H1 (cell line): Measurements from ENCODE around the gene HOXB4. TPM values are rescaled to one million over a fixed set of nuclear protein-coding genes. Genes with fewer than 3 reads are reported as not detected.

Experiments
- CTCF ChIA-PET: fragments of 300-600 bp; sonication (Branson Sonifier 250); formaldehyde crosslinking; loops from one replicate; lab custom pipeline; 2021; ENCODE audit not compliant: partially characterized antibody; lab: Charles Lee
- POLR2A ChIA-PET: fragments of 300-600 bp; sonication (Branson Sonifier 250); formaldehyde crosslinking; loops from one replicate; lab custom pipeline; 2021; ENCODE audit warnings: inconsistent platforms; ENCODE audit not compliant: partially characterized antibody; lab: Charles Lee
- DNase-seq, 2 experiments: peaks; one replicate each; pipeline versions ENCODE4 v3.0.0 to v3.0.0-alpha.2; 2010 to 2022; ENCODE audit warnings: low spot score in 2 of 2, low read depth in 1 of 2, mixed read lengths in 1 of 2
- FAIRE-seq: peaks from 2 replicates; lab custom pipeline; 2011; peaks lifted over from hg19 to GRCh38; lab: Jason Lieb, UNC
- H2AFZ ChIP-seq: 2 replicates; pipeline ENCODE4 v1.8.1; 2012; ENCODE audit warnings: low read length, inconsistent platforms
- H2AK5ac ChIP-seq: 2 replicates; pipeline ENCODE4 v1.6.1; 2013; ENCODE audit warnings: low read depth, low read length
- H2BK120ac ChIP-seq: replicated peaks from 2 replicates; pipeline ENCODE3; 2013; ENCODE audit warnings: low read depth, low read length, inconsistent platforms
- H2BK12ac ChIP-seq: 2 replicates; pipeline ENCODE4 v1.6.1; 2013; ENCODE audit warnings: low read depth, low read length
- H2BK15ac ChIP-seq: 2 replicates; pipeline ENCODE4 v1.6.1; 2013; ENCODE audit warnings: low read length
- H2BK20ac ChIP-seq: 2 replicates; pipeline ENCODE4 v1.6.1; 2013; ENCODE audit warnings: low read length
- H2BK5ac ChIP-seq: 2 replicates; pipeline ENCODE4 v1.6.1; 2013; ENCODE audit warnings: low read depth, low read length
- H3K14ac ChIP-seq: 2 replicates; pipeline ENCODE4 v1.6.1; 2013; ENCODE audit warnings: inconsistent platforms; ENCODE audit not compliant: insufficient read length
- H3K18ac ChIP-seq: 2 replicates; pipeline ENCODE4 v1.6.1; 2013; ENCODE audit warnings: low read length; ENCODE audit errors: extremely low read depth
- H3K23ac ChIP-seq: 2 replicates; pipeline ENCODE4 v1.6.1; 2013; ENCODE audit warnings: inconsistent platforms; ENCODE audit not compliant: insufficient read length
- H3K23me2 ChIP-seq: 2 replicates; pipeline ENCODE4 v1.6.1; 2013; ENCODE audit warnings: low read depth, low read length
- H3K27ac ChIP-seq: 2 replicates; pipeline ENCODE4 v1.6.1; 2011; ENCODE audit warnings: low read depth, low read length, inconsistent platforms
- H3K27me3 ChIP-seq, 4 experiments: replicated peaks in 1 of 4; 1 replicate in 1 of 4; 2 replicates in 3 of 4; pipeline versions ENCODE4 v1.6.1 to v1.8.1; 2011 to 2013; ENCODE audit warnings: low read length in 3 of 4, mild to moderate bottlenecking in 3 of 4, inconsistent platforms in 2 of 4, mixed read lengths in 2 of 4, moderate library complexity in 1 of 4; ENCODE audit not compliant: control insufficient read depth in 3 of 4, insufficient read depth in 3 of 4; ENCODE audit errors: extremely low read depth in 1 of 4
- H3K36me3 ChIP-seq, 4 experiments: 2 replicates each; pipeline versions ENCODE4 v1.6.1 to v1.8.1; 2011 to 2013; ENCODE audit warnings: mild to moderate bottlenecking in 4 of 4, low read length in 3 of 4, moderate library complexity in 2 of 4, control low read depth in 1 of 4, inconsistent platforms in 1 of 4; ENCODE audit not compliant: insufficient read depth in 4 of 4, control insufficient read depth in 2 of 4
- H3K4ac ChIP-seq: replicated peaks from 2 replicates; pipeline ENCODE3; 2013; ENCODE audit warnings: low read length, low read depth, mixed read lengths, inconsistent platforms; ENCODE audit not compliant: insufficient read length
- H3K4me1 ChIP-seq, 4 experiments: replicated peaks in 1 of 4; 1 replicate in 1 of 4; 2 replicates in 3 of 4; pipeline versions ENCODE4 v1.6.1 to v1.8.1; 2011 to 2013; ENCODE audit warnings: low read length in 3 of 4, inconsistent platforms in 2 of 4, mixed read lengths in 1 of 4; ENCODE audit not compliant: insufficient read depth in 4 of 4, control insufficient read depth in 3 of 4
- H3K4me2 ChIP-seq, 2 experiments: 2 replicates each; pipeline versions ENCODE4 v1.6.1 to v1.8.1; 2011 to 2013; ENCODE audit warnings: low read depth in 2 of 2, low read length in 2 of 2, control low read depth in 1 of 2, inconsistent platforms in 1 of 2, mild to moderate bottlenecking in 1 of 2; ENCODE audit not compliant: insufficient read depth in 1 of 2
- H3K4me3 ChIP-seq, 4 experiments: fragments of 200-600, 300-600 bp in 1 of 4; sonication (generic), shearing (Covaris generic), sonication (Bioruptor Twin) in 1 of 4; 2 replicates each; pipeline versions ENCODE4 v1.5.1 to v1.8.1; 2011 to 2016; ENCODE audit warnings: low read length in 4 of 4, low read depth in 3 of 4, control low read depth in 2 of 4, inconsistent platforms in 2 of 4, mild to moderate bottlenecking in 2 of 4, mixed read lengths in 1 of 4, moderate library complexity in 1 of 4; ENCODE audit not compliant: insufficient read depth in 2 of 4; ENCODE audit errors: extremely low read depth in 1 of 4
- H3K56ac ChIP-seq: replicated peaks from 2 replicates; pipeline ENCODE3; 2013; ENCODE audit warnings: low read depth, mild to moderate bottlenecking, mixed read lengths, low read length, inconsistent platforms; ENCODE audit not compliant: insufficient read length
- H3K79me1 ChIP-seq: 2 replicates; pipeline ENCODE4 v1.6.1; 2013; ENCODE audit warnings: low read depth, low read length, control low read depth
- H3K79me2 ChIP-seq, 2 experiments: 2 replicates each; pipeline versions ENCODE4 v1.6.1 to v1.8.1; 2012 to 2013; ENCODE audit warnings: low read length in 2 of 2, mild to moderate bottlenecking in 2 of 2, inconsistent platforms in 1 of 2; ENCODE audit not compliant: insufficient read depth in 2 of 2, control insufficient read depth in 1 of 2
- H3K9ac ChIP-seq, 4 experiments: replicated peaks in 1 of 4; 1 replicate in 1 of 4; 2 replicates in 3 of 4; pipeline versions ENCODE4 v1.6.1 to v1.8.1; 2011 to 2013; ENCODE audit warnings: low read depth in 3 of 4, low read length in 3 of 4, control low read depth in 2 of 4, mild to moderate bottlenecking in 2 of 4, moderate library complexity in 2 of 4, inconsistent platforms in 1 of 4; ENCODE audit errors: extremely low read depth in 1 of 4
- H3K9me3 ChIP-seq, 2 experiments: 2 replicates each; pipeline versions ENCODE4 v1.6.1 to v1.8.1; 2012 to 2013; ENCODE audit warnings: mild to moderate bottlenecking in 2 of 2, moderate library complexity in 2 of 2, control low read depth in 1 of 2, inconsistent platforms in 1 of 2, low read depth in 1 of 2, low read length in 1 of 2, mixed read lengths in 1 of 2; ENCODE audit not compliant: insufficient read depth in 2 of 2
- H4K20me1 ChIP-seq, 2 experiments: replicated peaks in 1 of 2; 2 replicates each; pipeline versions ENCODE3 to v1.8.1; 2011 to 2013; ENCODE audit warnings: inconsistent platforms in 2 of 2, low read length in 2 of 2, mild to moderate bottlenecking in 1 of 2; ENCODE audit not compliant: insufficient read depth in 2 of 2, control insufficient read depth in 1 of 2
- H4K5ac ChIP-seq: 2 replicates; pipeline ENCODE4 v1.6.1; 2013; ENCODE audit warnings: low read length, low read depth, mixed read lengths, inconsistent platforms; ENCODE audit not compliant: insufficient read length
- H4K8ac ChIP-seq: 2 replicates; pipeline ENCODE4 v1.8.0; 2013; ENCODE audit warnings: mild to moderate bottlenecking, moderate library complexity, low read length, inconsistent platforms; ENCODE audit not compliant: insufficient read depth; ENCODE audit errors: extremely low read depth
- H4K91ac ChIP-seq: replicated peaks from 2 replicates; pipeline ENCODE3; 2013; ENCODE audit warnings: low read length, mixed read lengths, inconsistent platforms; ENCODE audit not compliant: insufficient read length
- BACH1 ChIP-seq: IDR thresholded peaks from 2 replicates; pipeline ENCODE4 v1.6.1; 2012; ENCODE audit warnings: low read length, improper control_type of control experiment
- CEBPB ChIP-seq: IDR thresholded peaks from 2 replicates; pipeline ENCODE4 v1.6.1; 2012; ENCODE audit warnings: low read depth, low read length
- GABPA ChIP-seq: IDR thresholded peaks from 2 replicates; pipeline ENCODE4 v1.6.1; 2011; ENCODE audit warnings: mild to moderate bottlenecking, low read length, moderate library complexity, borderline replicate concordance; ENCODE audit not compliant: insufficient read depth
- MAX ChIP-seq: IDR thresholded peaks from 2 replicates; pipeline ENCODE4 v1.6.1; 2012; ENCODE audit warnings: inconsistent platforms
- NANOG ChIP-seq: IDR thresholded peaks from 2 replicates; pipeline ENCODE4 v1.6.1; 2011; ENCODE audit warnings: low read length, low read depth, mild to moderate bottlenecking, inconsistent platforms; ENCODE audit not compliant: insufficient read depth, poor library complexity, severe bottlenecking
- POLR2A ChIP-seq, 2 experiments: IDR thresholded peaks; 1 replicate in 1 of 2; 2 replicates in 1 of 2; pipeline ENCODE4 v1.6.1; 2011; ENCODE audit warnings: low read depth in 2 of 2, low read length in 2 of 2, mild to moderate bottlenecking in 2 of 2; ENCODE audit errors: control extremely low read depth in 1 of 2
- RNF2 ChIP-seq: fragments of 200-900, 300-1000 bp; sonication (generic); IDR thresholded peaks from 2 replicates; pipeline ENCODE4 v1.7.1; 2016; ENCODE audit warnings: borderline replicate concordance, low read depth, mild to moderate bottlenecking, antibody characterized with exemption, low read length; ENCODE audit not compliant: poor library complexity, severe bottlenecking; ENCODE audit errors: missing control alignments
- SIN3A ChIP-seq, 2 experiments: IDR thresholded peaks in 1 of 2; conservative IDR thresholded peaks in 1 of 2; 2 replicates each; pipeline ENCODE4 v1.6.1; 2011 to 2012; ENCODE audit warnings: low read length in 2 of 2, improper control_type of control experiment in 1 of 2, low read depth in 1 of 2, mild to moderate bottlenecking in 1 of 2
- SIRT6 ChIP-seq: IDR thresholded peaks from one replicate; pipeline ENCODE4 v1.7.1; 2012; ENCODE audit warnings: low read length, inconsistent platforms
- SP1 ChIP-seq: IDR thresholded peaks from 2 replicates; pipeline ENCODE4 v1.6.1; 2011; ENCODE audit warnings: low read depth, low read length
- TAF1 ChIP-seq: IDR thresholded peaks from 2 replicates; pipeline ENCODE4 v1.6.1; 2011; ENCODE audit warnings: mild to moderate bottlenecking, low read depth, low read length
- TAF7 ChIP-seq: optimal IDR thresholded peaks from 2 replicates; pipeline ENCODE3; 2011; ENCODE audit warnings: low read depth, mild to moderate bottlenecking, inconsistent platforms, low read length, moderate library complexity, borderline replicate concordance
- TBP ChIP-seq: IDR thresholded peaks from 2 replicates; pipeline ENCODE4 v1.6.1; 2011; ENCODE audit warnings: low read depth, low read length, improper control_type of control experiment
- ZNF274 ChIP-seq: IDR thresholded peaks from 2 replicates; pipeline ENCODE4 v1.7.0; 2012; ENCODE audit warnings: low read length, borderline replicate concordance; ENCODE audit errors: extremely low read depth
- WGBS, 2 experiments: shearing (Covaris generic) in 1 of 2; methylation state at CpG; one replicate each; pipeline versions ENCODE4 v1.1.6 to v1.1.7; 2013 to 2015; ENCODE audit warnings: low lambda C conversion rate in 2 of 2, mixed read lengths in 2 of 2, inconsistent platforms in 1 of 2, low coverage in 1 of 2, missing lambda C conversion rate in 1 of 2; ENCODE audit not compliant: insufficient replicate concordance in 2 of 2, insufficient coverage in 1 of 2, insufficient read length in 1 of 2; ENCODE audit errors: extremely low coverage in 1 of 2, missing lambda C conversion rate in 1 of 2; 5-methylcytosine and 5-hydroxymethylcytosine counted together
- polyA plus RNA-seq, 7 experiments: library from polyadenylated mRNA; depleted of rRNA in 3 of 7; stranded (reverse) in 5 of 7; unstranded in 2 of 7; fragments of >200 nt in 5 of 7; fragments of 200-250 nt in 2 of 7; gene quantifications; 1 replicate in 5 of 7; 2 replicates in 1 of 7; 4 replicates in 1 of 7; pipeline versions ENCODE4 v1.2.1 to v1.2.3, GENCODE V29; 2011 to 2013; ENCODE audit warnings: missing spikeins in 2 of 7, mixed read lengths in 2 of 7
- total RNA-seq: library from RNA; stranded (reverse); fragmentation: NEBNext Ultra II Directional; extraction: Animal tissue kit (Norgen Biotek cat#: 25700); gene quantifications from 2 replicates; pipeline ENCODE4 v1.2.1, GENCODE V29; 2021

Gene HOXB4
- total and polyA plus RNA-seq, 2 of the 8 experiments (the other 6 are each of a cell fraction or from before 2014, with no cell fraction given), result not detected

DNA sequence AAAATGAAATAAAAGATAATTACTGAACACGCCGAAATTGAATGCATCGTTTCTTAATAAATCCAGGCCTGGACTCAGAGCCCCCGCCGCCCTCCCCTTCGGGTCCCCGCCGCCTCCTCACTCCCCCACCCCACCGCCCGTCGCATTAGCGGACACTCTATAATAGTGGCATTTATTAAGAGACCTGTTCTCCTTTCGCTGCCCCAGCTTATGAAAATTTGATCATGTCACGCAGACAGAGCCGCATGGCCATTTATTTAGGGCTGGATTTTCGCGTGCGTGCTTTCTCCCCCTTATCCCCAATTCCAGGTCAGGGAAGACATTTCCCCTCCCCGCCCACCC lies 27.0 kb downstream of the HOXB4 start:
- WGBS, 2 experiments, result 20% methylated on average over 7 of the region's 19 CpGs; no CpG with 5 or more reads in 1 of the 2 experiments
- H3K27me3 ChIP-seq, result peaks cover 94 to 100% (median 98%) of the 10 kb centered on the region in 4 experiments

More for the DNA sequence above, 27.0 kb downstream of the HOXB4 start:
- Histone ChIP-seq H3K4me1 (peaks cover 7 to 29% (median 12%) of the 10 kb centered on the region in 4 experiments), H3K9ac (no peak overlapping the region), H3K9me3 (no peaks in the 10 kb centered on the region), H3K36me3 (peaks cover 0 to 3% (median 0%) of the 10 kb centered on the region in 4 experiments; a peak in 1 of 8 replicates), H4K20me1 (peaks cover 21 to 22% of the 10 kb centered on the region in 2 experiments), H4K5ac (no peak overlapping the region), H2BK12ac (no peak overlapping the region), H3K27ac (no peak overlapping the region), H3K18ac (no peak overlapping the region), H3K23me2 (no peaks in the 10 kb centered on the region; the same call in 1 of the 2 replicates), H3K4me2 (peak overlapping the region in 1 of 2 experiments; percentile 20; a peak in 1 of 4 replicates), H3K4me3 (no peak overlapping the region), H2BK5ac (no peak overlapping the region), H3K4ac (no peak overlapping the region), H2AK5ac (no peak overlapping the region), H3K56ac (no peak overlapping the region), H2BK20ac (no peak overlapping the region), H3K79me2 (no peaks in the 10 kb centered on the region), H4K8ac (no peak overlapping the region), H3K14ac (no peak overlapping the region), H4K91ac (no peak overlapping the region), H2BK15ac (no peak overlapping the region), H2BK120ac (no peak overlapping the region), H3K79me1 (no peaks in the 10 kb centered on the region), H3K23ac (no peak overlapping the region), H2AFZ (no peak overlapping the region)
- no peak for DNase-seq
- POLR2A ChIA-PET, result no interaction called here
- CTCF ChIA-PET, result interaction anchor here (0.8 to 6.6 kb wide), 14 partner anchors 9 to 532 kb away, joined by 3 to 53 read pairs (median 6); partner anchors contain the start of genes HOXB1, HOXB3 and HOXB5
- FAIRE-seq, result no peak
- TF ChIP-seq ZNF274 (no peak), BACH1 (no peak), GABPA (no peak), SIN3A (conservative IDR thresholded peaks at IDR 0.05 in 1 of 2, IDR thresholded peaks at IDR 0.05 in 1 of 2; ENCODE audit: low read depth in 1 of 2, low read length in 2 of 2) (no peak), RNF2 (no peak), POLR2A (IDR thresholded peaks at IDR 0.05; ENCODE audit: control extremely low read depth in 1 of 2, low read depth in 2 of 2, low read length in 2 of 2) (no peak), TBP (no peak), MAX (no peak), CEBPB (no peak), NANOG (no peak), TAF1 (no peak), TAF7 (no peak), SP1 (no peak), SIRT6 (no peak)
- TF ChIP-seq, all 59 proteins: peak for 0
